SK-N-SH treated with all-trans-retinoic acid at 6 μM for 48 hours (cell line): Measurements from ENCODE around the gene HMGA1.

Experiments
- CSDC2 ChIP-seq: fragments of 250-450 bp; sonication (Bioruptor Pico); IDR thresholded peaks from 2 replicates; pipeline ENCODE4 v1.5.0; 2020; ENCODE audit warnings: mild to moderate bottlenecking, moderate library complexity
- PATZ1 ChIP-seq: fragments of 250-450 bp; sonication (Bioruptor Pico); IDR thresholded peaks from 2 replicates; pipeline ENCODE4 v1.8.0; 2020; ENCODE audit warnings: mild to moderate bottlenecking, moderate library complexity, borderline replicate concordance
- RARB ChIP-seq: fragments of 250-450 bp; sonication (Bioruptor Pico); IDR thresholded peaks from 2 replicates; pipeline ENCODE4 v1.8.0; 2021; ENCODE audit warnings: mild to moderate bottlenecking, moderate library complexity
- ZNF565 ChIP-seq: fragments of 450-650 bp; formaldehyde crosslinking; conservative IDR thresholded peaks from 2 replicates; pipeline ENCODE4 v1.5.0; 2020; ENCODE audit warnings: low read depth, mild to moderate bottlenecking, moderate library complexity

- TF ChIP-seq RARB: no peak
- TF ChIP-seq CSDC2 (CRISPR knock-in tag): no peak
- TF ChIP-seq PATZ1 (CRISPR knock-in tag): no peak
- no peak for TF ChIP-seq ZNF565 (CRISPR knock-in tag)
These were observed 52.5 kb downstream of the HMGA1 start for GRCh38 chr6:34289137-34289536.
